Endothelial cell of umbilical vein (primary cell): ENCODE measurements around the gene EMX1. TPM values are rescaled to one million over a fixed set of nuclear protein-coding genes. Genes with fewer than 3 reads are reported as not detected.

Experiments
- BruUV-seq: library from RNA; stranded (reverse); fragments of 400-500 nt; replicated peaks from 2 replicates; lab custom pipeline; 2021; lab: Mats Ljungman, UMichigan
- CTCF ChIA-PET: fragments of 300-600, 350-600 bp; sonication (Branson Sonifier 250); formaldehyde crosslinking; loops from one replicate; lab custom pipeline; 2021; ENCODE audit warnings: antibody characterized with exemption, inconsistent platforms; lab: Charles Lee
- POLR2A ChIA-PET: fragments of 300-600, 350-600 bp; sonication (Branson Sonifier 250); formaldehyde crosslinking; loops from one replicate; lab custom pipeline; 2021; ENCODE audit warnings: antibody characterized with exemption, inconsistent platforms; lab: Charles Lee
- DNase-seq: peaks from one replicate; pipeline ENCODE4 v3.0.0-alpha.2; 2011; ENCODE audit warnings: low read depth, low spot score
- FAIRE-seq: peaks from 2 replicates; lab custom pipeline; 2011; peaks lifted over from hg19 to GRCh38; lab: Jason Lieb, UNC
- H2AFZ ChIP-seq: 2 replicates; pipeline ENCODE4 v1.6.0; 2012; ENCODE audit warnings: low read depth, low read length, control low read depth, inconsistent platforms
- H3K27ac ChIP-seq: 2 replicates; pipeline ENCODE4 v1.5.1; 2011; ENCODE audit warnings: low read depth, mild to moderate bottlenecking, control low read depth, low read length, moderate library complexity; ENCODE audit not compliant: insufficient read depth
- H3K27me3 ChIP-seq, 2 experiments: 2 replicates each; pipeline versions ENCODE4 v1.6.0 to v1.6.1; 2011; ENCODE audit warnings: low read length in 2 of 2, mixed read lengths in 1 of 2; ENCODE audit not compliant: control insufficient read depth in 2 of 2, insufficient read depth in 2 of 2
- H3K36me3 ChIP-seq, 2 experiments: 2 replicates in 1 of 2; 3 replicates in 1 of 2; pipeline ENCODE4 v1.5.1; 2011; ENCODE audit warnings: low read length in 2 of 2, mild to moderate bottlenecking in 1 of 2, moderate library complexity in 1 of 2; ENCODE audit not compliant: control insufficient read depth in 2 of 2, insufficient read depth in 2 of 2; ENCODE audit errors: extremely low read depth in 1 of 2
- H3K4me1 ChIP-seq: 3 replicates; pipeline ENCODE4 v1.5.1; 2011; ENCODE audit warnings: mild to moderate bottlenecking, low read length; ENCODE audit not compliant: control insufficient read depth, insufficient read depth; ENCODE audit errors: extremely low read depth
- H3K4me2 ChIP-seq: 2 replicates; pipeline ENCODE4 v1.6.1; 2011; ENCODE audit warnings: low read length, control low read depth, mixed read lengths; ENCODE audit not compliant: insufficient read depth
- H3K4me3 ChIP-seq, 3 experiments: fragments of 200-600 bp in 1 of 3; sonication (generic), shearing (Covaris generic) in 1 of 3; replicated peaks in 1 of 3; 2 replicates each; pipeline ENCODE4 v1.5.1; 2011 to 2016; ENCODE audit warnings: control low read depth in 3 of 3, low read length in 3 of 3, mild to moderate bottlenecking in 2 of 3, inconsistent platforms in 1 of 3, low read depth in 1 of 3, moderate library complexity in 1 of 3; ENCODE audit not compliant: insufficient read depth in 1 of 3
- H3K79me2 ChIP-seq: 2 replicates; pipeline ENCODE4 v1.6.0; 2012; ENCODE audit warnings: low read length, inconsistent platforms; ENCODE audit not compliant: control insufficient read depth, insufficient read depth
- H3K9ac ChIP-seq: replicated peaks from 2 replicates; pipeline ENCODE3; 2011; ENCODE audit warnings: low read length, control low read depth; ENCODE audit not compliant: insufficient read depth; ENCODE audit errors: extremely low read depth
- H3K9me1 ChIP-seq: replicated peaks from 3 replicates; pipeline ENCODE4 v1.6.0; 2011; ENCODE audit warnings: mild to moderate bottlenecking, low read length; ENCODE audit not compliant: control insufficient read depth, insufficient read depth; ENCODE audit errors: extremely low read depth
- H3K9me3 ChIP-seq: replicated peaks from 2 replicates; pipeline ENCODE4 v1.5.1; 2012; ENCODE audit warnings: low read length, inconsistent platforms; ENCODE audit not compliant: control insufficient read depth, insufficient read depth
- H4K20me1 ChIP-seq: replicated peaks from 2 replicates; pipeline ENCODE3; 2011; ENCODE audit warnings: mild to moderate bottlenecking, low read length; ENCODE audit not compliant: control insufficient read depth, insufficient read depth; ENCODE audit errors: extremely low read depth
- EZH2 ChIP-seq: IDR thresholded peaks from 2 replicates; pipeline ENCODE4 v1.6.1; 2012; ENCODE audit warnings: borderline replicate concordance, low read depth, mild to moderate bottlenecking, moderate library complexity, low read length, inconsistent platforms; ENCODE audit not compliant: severe bottlenecking
- FOS ChIP-seq: IDR thresholded peaks from 2 replicates; pipeline ENCODE4 v1.6.1; 2011; ENCODE audit warnings: mild to moderate bottlenecking, low read length, moderate library complexity, borderline replicate concordance; ENCODE audit not compliant: insufficient read depth
- GATA2 ChIP-seq: IDR thresholded peaks from 2 replicates; pipeline ENCODE4 v1.7.0; 2011; ENCODE audit warnings: low read depth, mild to moderate bottlenecking, moderate library complexity, mixed read lengths, low read length; ENCODE audit not compliant: insufficient read length, insufficient read depth
- JUN ChIP-seq: IDR thresholded peaks from 2 replicates; pipeline ENCODE4 v1.6.1; 2011; ENCODE audit warnings: borderline replicate concordance, low read depth; ENCODE audit not compliant: insufficient read length, insufficient read depth
- MYC ChIP-seq: IDR thresholded peaks from one replicate; pipeline ENCODE4 v1.6.1; 2011; ENCODE audit warnings: mild to moderate bottlenecking, low read depth, low read length
- POLR2A ChIP-seq: IDR thresholded peaks from 2 replicates; pipeline ENCODE4 v1.6.1; 2012; ENCODE audit warnings: low read depth, mild to moderate bottlenecking, control low read depth, low read length
- POLR2AphosphoS5 ChIP-seq: IDR thresholded peaks from 2 replicates; pipeline ENCODE4 v1.6.1; 2012; ENCODE audit warnings: low read depth, mild to moderate bottlenecking, control low read depth, low read length, moderate library complexity; ENCODE audit not compliant: insufficient read depth
- dilution Hi-C: fragments of 300-500 bp; cut with MboI; formaldehyde crosslinking; loops from one replicate; pipeline ENCODE4 v1.15.0; 2019; ENCODE audit warnings: low sequenced_read_pairs; ENCODE audit not compliant: extremely low pct_ligation_motif_present
- intact Hi-C: fragments of 100-400 bp; cut with micrococcal nuclease; formaldehyde crosslinking; loops from one replicate; pipeline ENCODE4 v1.10.0; 2022
- polyA plus RNA-seq, 4 experiments: library from polyadenylated mRNA; depleted of rRNA in 3 of 4; stranded (reverse) in 3 of 4; unstranded in 1 of 4; fragments of >200 nt; gene quantifications; 2 replicates each; pipeline versions ENCODE4 v1.2.1 to v1.2.3, GENCODE V29; 2011 to 2012; ENCODE audit warnings: missing spikeins in 1 of 4
- total RNA-seq: library from RNA; stranded (reverse); gene quantifications from 2 replicates; pipeline ENCODE4 v1.2.3, GENCODE V29; 2021
- TF ChIP-seq, protein P1 (sequence below): IDR thresholded peaks from 2 replicates; pipeline ENCODE4 v1.6.1; 2011; ENCODE audit not compliant: insufficient read depth, insufficient read length
- TF ChIP-seq, protein P2 (sequence below), 2 donors: IDR thresholded peaks; 1 replicate in 1 of 2; 2 replicates in 1 of 2; pipeline ENCODE4 v1.5.1; 2011; ENCODE audit warnings: low read length in 2 of 2, mild to moderate bottlenecking in 2 of 2, moderate library complexity in 2 of 2, control low read depth in 1 of 2, inconsistent platforms in 1 of 2, low read depth in 1 of 2; ENCODE audit not compliant: insufficient read depth in 1 of 2; ENCODE audit errors: extremely low read depth in 1 of 2

Gene EMX1
- total and polyA plus RNA-seq, 2 donors (not counting 3 experiments of a cell fraction or from before 2014, with no cell fraction given): not detected

DNA sequence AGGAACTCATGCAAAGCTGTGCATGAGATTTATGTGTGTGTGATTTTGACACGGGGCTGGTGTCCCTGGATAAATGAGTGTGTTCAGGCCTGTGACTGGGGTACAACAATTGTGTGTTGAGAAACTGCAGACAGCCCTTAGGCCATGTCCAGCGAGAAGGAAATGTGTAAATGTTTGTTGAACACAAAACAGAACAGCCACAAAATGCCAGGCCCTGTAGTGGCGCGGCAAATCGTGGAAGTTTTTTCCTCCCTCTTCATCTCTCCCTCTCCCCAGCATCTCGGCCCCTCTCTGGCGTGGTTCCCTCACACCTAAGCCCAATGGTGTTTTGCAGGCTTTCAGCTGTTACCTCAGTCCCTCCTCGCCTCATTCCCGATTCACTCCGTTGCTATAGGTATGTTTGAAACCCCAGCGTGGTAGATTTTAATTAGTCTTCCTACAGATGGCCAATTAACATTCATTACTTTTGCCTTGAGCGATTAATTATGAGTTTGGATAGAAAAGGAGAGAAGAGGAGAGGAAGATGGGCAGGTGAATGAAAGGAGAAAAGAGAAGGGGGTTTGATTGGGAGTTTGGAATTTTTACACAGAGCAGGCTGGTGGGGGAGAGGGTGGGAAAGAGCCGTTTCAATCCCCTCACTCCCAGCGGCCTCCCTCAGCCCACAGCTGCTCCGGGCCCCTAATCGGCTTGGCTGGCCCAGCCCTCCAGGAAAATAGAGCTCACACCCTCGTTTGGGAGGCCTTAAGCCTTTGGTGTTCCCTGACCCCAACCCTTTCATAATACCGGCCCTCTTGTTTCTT, 19.3 kb upstream of the EMX1 start:
- no peaks in the 10 kb centered on the region for H4K20me1 ChIP-seq
- FAIRE-seq (no peak), DNase-seq (no peak)
- H3K27me3 ChIP-seq: peaks cover 13 to 20% of the 10 kb centered on the region in 2 experiments
- H3K27ac ChIP-seq: no peak overlapping the region
- POLR2A ChIA-PET: no interaction called here
- H3K79me2 ChIP-seq: no peaks in the 10 kb centered on the region
- H3K4me1 ChIP-seq: peaks cover 14% of the 10 kb centered on the region
- no TSS peak for BruUV-seq
- H3K4me2 ChIP-seq: no peak overlapping the region
- intact Hi-C loops: no loop called here
- dilution Hi-C loops: no loop called here
- no peak overlapping the region for H3K9ac ChIP-seq
- no peaks in the 10 kb centered on the region for H3K9me3 ChIP-seq
- H3K9me1 ChIP-seq: no peaks in the 10 kb centered on the region
- no peak for TF ChIP-seq FOS
- no peak for TF ChIP-seq POLR2A
- TF ChIP-seq POLR2AphosphoS5: no peak
- H2AFZ ChIP-seq: no peak overlapping the region
- CTCF ChIA-PET: interaction anchor here (0.7 to 10.7 kb wide), 6 partner anchors 11 to 278 kb away, joined by 3 to 261 read pairs (median 3); partner anchors contain the start of gene SPR
- no peak overlapping the region for H3K4me3 ChIP-seq
- H3K36me3 ChIP-seq: no peaks in the 10 kb centered on the region

DNA sequence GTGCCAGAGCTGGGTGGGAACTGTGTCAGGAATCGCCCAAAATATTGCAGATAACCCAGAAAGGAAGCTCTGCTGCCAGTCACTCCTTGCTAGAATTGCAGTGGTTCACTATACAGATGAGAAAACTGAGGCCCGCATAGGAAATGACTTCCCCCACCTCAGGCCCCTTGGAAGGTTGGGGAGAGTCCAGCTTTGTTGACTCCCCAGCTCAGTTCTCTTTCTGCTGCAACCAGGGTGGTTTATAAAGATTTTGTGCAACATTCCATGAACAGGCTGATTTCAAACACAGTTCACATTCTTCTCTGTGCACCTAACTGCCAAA, 18.8 kb upstream of the EMX1 start:
- dilution Hi-C loops (no loop called here), intact Hi-C loops (no loop called here)
- Histone ChIP-seq H2AFZ (no peak overlapping the region), H3K9ac (no peak overlapping the region), H3K9me1 (no peaks in the 10 kb centered on the region), H3K27me3 (peaks cover 19 to 26% of the 10 kb centered on the region in 2 experiments), H3K27ac (no peak overlapping the region), H3K4me2 (no peak overlapping the region), H3K9me3 (no peaks in the 10 kb centered on the region), H3K79me2 (no peaks in the 10 kb centered on the region), H3K36me3 (no peaks in the 10 kb centered on the region), H3K4me1 (peaks cover 14% of the 10 kb centered on the region), H4K20me1 (no peaks in the 10 kb centered on the region), H3K4me3 (no peak overlapping the region)
- FAIRE-seq (no peak), DNase-seq (no peak)
- no peak for TF ChIP-seq POLR2A
- no peak for TF ChIP-seq POLR2AphosphoS5
- TF ChIP-seq EZH2: no peak
- TF ChIP-seq, protein P1, sequence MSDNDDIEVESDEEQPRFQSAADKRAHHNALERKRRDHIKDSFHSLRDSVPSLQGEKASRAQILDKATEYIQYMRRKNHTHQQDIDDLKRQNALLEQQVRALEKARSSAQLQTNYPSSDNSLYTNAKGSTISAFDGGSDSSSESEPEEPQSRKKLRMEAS: no peak
- TF ChIP-seq MYC: no peak
- TF ChIP-seq GATA2: no peak
- TF ChIP-seq JUN: no peak
- TF ChIP-seq FOS: no peak
- TF ChIP-seq, protein P2, sequence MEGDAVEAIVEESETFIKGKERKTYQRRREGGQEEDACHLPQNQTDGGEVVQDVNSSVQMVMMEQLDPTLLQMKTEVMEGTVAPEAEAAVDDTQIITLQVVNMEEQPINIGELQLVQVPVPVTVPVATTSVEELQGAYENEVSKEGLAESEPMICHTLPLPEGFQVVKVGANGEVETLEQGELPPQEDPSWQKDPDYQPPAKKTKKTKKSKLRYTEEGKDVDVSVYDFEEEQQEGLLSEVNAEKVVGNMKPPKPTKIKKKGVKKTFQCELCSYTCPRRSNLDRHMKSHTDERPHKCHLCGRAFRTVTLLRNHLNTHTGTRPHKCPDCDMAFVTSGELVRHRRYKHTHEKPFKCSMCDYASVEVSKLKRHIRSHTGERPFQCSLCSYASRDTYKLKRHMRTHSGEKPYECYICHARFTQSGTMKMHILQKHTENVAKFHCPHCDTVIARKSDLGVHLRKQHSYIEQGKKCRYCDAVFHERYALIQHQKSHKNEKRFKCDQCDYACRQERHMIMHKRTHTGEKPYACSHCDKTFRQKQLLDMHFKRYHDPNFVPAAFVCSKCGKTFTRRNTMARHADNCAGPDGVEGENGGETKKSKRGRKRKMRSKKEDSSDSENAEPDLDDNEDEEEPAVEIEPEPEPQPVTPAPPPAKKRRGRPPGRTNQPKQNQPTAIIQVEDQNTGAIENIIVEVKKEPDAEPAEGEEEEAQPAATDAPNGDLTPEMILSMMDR (IDR thresholded peaks at IDR 0.05; ENCODE audit: extremely low read depth in 1 of 2, insufficient read depth in 1 of 2, low read depth in 1 of 2, low read length in 2 of 2): no peak
- ChIA-PET CTCF (interaction anchor here (0.7 to 10.7 kb wide), 6 partner anchors 9 to 278 kb away, joined by 3 to 261 read pairs (median 3); partner anchors contain the start of gene SPR), POLR2A (no interaction called here)
- no TSS peak for BruUV-seq
